HG03457 (cell line): Measurements from ENCODE around the gene ALX4.

Experiments used
- ATAC-seq: cut with Tn5 transposase; IDR thresholded peaks from one replicate; pipeline ENCODE4 v1.9.1; 2021; ENCODE audit warnings: moderate number of reproducible peaks; ENCODE audit not compliant: unreplicated experiment

Gene ALX4

GRCh38 chr11:44269369-44270351, 40.3 kb downstream of the ALX4 start:
- ATAC-seq: no peak

GRCh38 chr11:44268614-44269080, 41.3 kb downstream of the ALX4 start:
- ATAC-seq: no peak

- ATAC-seq: no peak
Measured at GRCh38 chr11:44267750-44268613, 42.0 kb downstream of the ALX4 start.

- ATAC-seq: no peak
Measured at GRCh38 chr11:44267006-44267749, 42.8 kb downstream of the ALX4 start.

GRCh38 chr11:44266056-44266780, 43.7 kb downstream of the ALX4 start:
- ATAC-seq: no peak

- no peak for ATAC-seq
Measured at GRCh38 chr11:44264761-44265160, 45.2 kb downstream of the ALX4 start.

GRCh38 chr11:44264438-44264749, 45.5 kb downstream of the ALX4 start:
- no peak for ATAC-seq

GRCh38 chr11:44263738-44264437, 46.1 kb downstream of the ALX4 start:
- no peak for ATAC-seq

GRCh38 chr11:44261800-44262591, 47.9 kb downstream of the ALX4 start:
- ATAC-seq: no peak

GRCh38 chr11:44260081-44260480, 49.9 kb downstream of the ALX4 start:
- ATAC-seq: no peak

GRCh38 chr11:44258839-44259420, 51.0 kb downstream of the ALX4 start:
- ATAC-seq: no peak

- ATAC-seq: no peak
Measured at GRCh38 chr11:44258190-44258489, 51.8 kb downstream of the ALX4 start.

GRCh38 chr11:44257338-44258189, 52.4 kb downstream of the ALX4 start:
- no peak for ATAC-seq

- ATAC-seq: no peak
Measured at GRCh38 chr11:44256673-44257291, 53.2 kb downstream of the ALX4 start.

- no peak for ATAC-seq
Measured at GRCh38 chr11:44255406-44256071, 54.4 kb downstream of the ALX4 start.

GRCh38 chr11:44252999-44253602, 56.8 kb downstream of the ALX4 start:
- ATAC-seq: no peak
